ENCODE measurements around the gene OLFML1.
"Not testable (repeated sequence)": the region's sequence is repeated elsewhere in the genome, so short reads cannot be mapped to it uniquely, and the experiment has no call there.

- not testable (repeated sequence) for TF ChIP-seq GLIS3 (CRISPR knock-in tag; IDR thresholded peaks at IDR 0.05); SNAI2 (CRISPR knock-in tag; IDR thresholded peaks at IDR 0.05); CREB5 (CRISPR knock-in tag; IDR thresholded peaks at IDR 0.05; ENCODE audit: low read depth); ZNF8 (CRISPR knock-in tag; IDR thresholded peaks at IDR 0.05); TCF4 (CRISPR knock-in tag; IDR thresholded peaks at IDR 0.05; ENCODE audit: borderline replicate concordance); RARB (CRISPR knock-in tag; IDR thresholded peaks at IDR 0.05); ZNF565 (CRISPR knock-in tag; conservative IDR thresholded peaks at IDR 0.05; ENCODE audit: low read depth); ZNF70 (CRISPR knock-in tag; IDR thresholded peaks at IDR 0.05); OSR1 (CRISPR knock-in tag; IDR thresholded peaks at IDR 0.05)
Measured at GRCh38 chr11:7517743-7518142, 32.4 kb downstream of the OLFML1 start.

All from SK-N-SH treated with all-trans-retinoic acid at 6 μM for 48 hours (cell line).